ENCODE results near the gene ZNF625.
A peak's percentile ranks its signal among the peaks of the same experiment; 100 is the strongest.

ZNF625 gene

DNA sequence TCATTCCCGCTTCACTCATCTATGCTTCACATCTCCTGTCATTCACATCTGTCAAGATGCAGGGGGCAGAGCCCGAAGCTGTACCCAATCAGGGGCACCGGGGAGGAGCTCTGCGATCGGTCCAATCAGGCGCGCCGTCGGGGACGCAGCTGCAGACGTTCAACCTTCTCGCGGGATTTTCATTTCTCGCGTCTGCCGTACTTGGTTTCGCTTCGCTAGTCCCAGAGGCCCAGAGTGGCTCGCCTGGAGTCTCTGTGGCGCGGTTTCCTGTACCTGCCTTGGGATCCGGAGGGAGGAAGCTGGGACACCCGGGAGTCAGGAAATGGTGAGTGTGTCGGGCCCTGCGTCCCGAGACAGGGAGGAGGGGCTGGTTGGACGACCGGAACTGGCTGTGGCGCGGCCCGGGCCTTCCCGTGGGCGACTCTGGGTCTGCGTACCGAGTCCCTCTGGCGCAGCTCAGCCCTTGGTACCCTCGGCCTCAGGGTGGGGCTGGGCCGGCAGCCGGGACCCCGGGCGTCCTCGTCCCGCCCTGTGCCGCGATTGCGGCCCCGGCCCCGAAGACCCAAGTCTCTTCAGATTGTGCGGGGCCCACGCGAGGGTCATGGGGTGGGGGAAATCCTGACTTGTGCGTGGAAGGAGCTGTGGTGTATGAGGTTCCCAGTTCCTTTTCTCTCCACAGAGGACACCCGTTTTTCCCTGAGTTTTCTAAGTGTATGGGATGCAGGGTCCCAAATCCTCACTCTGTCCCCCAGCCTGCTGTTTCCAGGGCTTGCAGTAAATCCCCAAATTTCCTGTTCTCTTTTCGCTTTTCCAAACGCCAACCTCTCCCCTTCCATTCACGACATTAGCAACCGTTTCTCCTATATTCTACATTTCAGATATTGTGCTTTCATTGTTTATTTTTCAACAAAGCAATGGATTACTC is 6.6 kb upstream of the ZNF625 start, which contains the start of gene ZNF136:
Gene ZNF136, plus strand, starts transcription at position 215 of the 925 bp plus-strand sequence. Its CDS starts 108 bp downstream, at position 323.
- no peaks in the 10 kb centered on the region for H3K27me3 ChIP-seq (ENCODE audit: control insufficient read depth in 1 of 2, insufficient read depth in 2 of 2, low read length in 2 of 2)
- H3K4me3 ChIP-seq (ENCODE audit: low read length in 2 of 2), result peak within 1 kb of the TSS; percentile 80 to 98
- H3K9me3 ChIP-seq (ENCODE audit: control insufficient read depth in 2 of 2, low read length in 2 of 2), result no peaks in the 10 kb centered on the region
- H3K4me1 ChIP-seq (ENCODE audit: control insufficient read depth, insufficient read depth, low read length), result peaks cover 6% of the 10 kb centered on the region
- peak within 1 kb of the TSS; percentile 92 for H3K27ac ChIP-seq (ENCODE audit: low read length)
- H3K36me3 ChIP-seq (ENCODE audit: control insufficient read depth in 2 of 2, insufficient read depth in 2 of 2, low read length in 2 of 2), result peaks cover 3 to 6% of the 10 kb centered on the region in 2 donors
- peak within 1 kb of the TSS; percentile 97 to 99 for H3K9ac ChIP-seq (ENCODE audit: low read length in 2 of 2)

DNA sequence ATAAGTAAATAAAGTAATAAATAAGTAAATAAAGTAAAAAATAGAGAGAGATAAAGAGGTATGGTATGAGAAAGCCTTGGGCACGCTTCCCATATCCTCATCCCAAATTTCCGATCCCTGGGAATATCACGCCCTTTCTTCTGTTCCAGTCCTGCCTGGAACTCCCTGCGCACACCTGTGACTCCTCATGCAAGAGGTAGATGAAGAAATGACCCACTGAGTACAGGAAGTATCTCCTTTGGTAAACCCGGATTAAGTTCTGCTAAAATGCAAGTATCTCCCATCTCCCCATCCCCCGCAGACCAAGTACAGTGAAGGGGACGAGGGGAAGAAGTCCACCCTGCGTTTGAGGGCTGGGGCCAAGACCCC is 6.0 kb upstream of the ZNF625 start:
- no peaks in the 10 kb centered on the region for H3K9me3 ChIP-seq (ENCODE audit: control insufficient read depth in 2 of 2, low read length in 2 of 2)
- H3K4me3 ChIP-seq (ENCODE audit: low read length in 2 of 2), result peak overlapping the region; percentile 80 to 98

DNA sequence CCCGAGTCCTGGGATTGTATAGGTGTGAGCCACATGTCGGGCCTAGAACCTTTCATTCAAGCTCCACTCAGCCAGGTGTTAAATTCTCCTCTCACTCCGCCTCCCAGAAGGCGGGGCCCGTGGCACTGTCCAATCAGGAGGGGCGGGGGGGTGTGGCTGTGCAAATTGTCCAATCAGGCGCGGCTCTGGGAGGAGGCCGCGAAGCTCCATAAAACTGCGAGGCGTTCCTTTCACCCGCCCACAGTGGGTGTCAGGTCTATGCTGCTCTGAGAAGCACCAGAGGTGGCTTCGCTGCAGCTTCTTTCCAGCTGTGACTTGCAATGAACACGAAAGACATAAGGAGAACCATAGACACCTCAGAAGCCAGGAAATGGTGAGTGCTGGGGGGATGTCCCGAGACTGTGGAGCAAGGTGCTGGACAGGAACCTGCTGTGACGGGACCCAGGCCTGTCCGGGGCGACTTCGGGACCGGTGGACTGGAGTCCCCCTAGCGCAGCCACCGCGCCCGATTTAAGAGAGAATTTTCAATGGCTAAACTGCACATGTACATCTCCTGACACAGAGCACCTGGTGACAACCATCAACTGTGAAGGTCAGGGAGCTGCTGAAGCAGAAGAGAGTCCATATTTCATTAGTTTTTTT is 3.4 kb upstream of the ZNF625 start:
- Histone ChIP-seq H3K9ac (ENCODE audit: low read length in 2 of 2) (no peak overlapping the region), H3K36me3 (ENCODE audit: control insufficient read depth in 2 of 2, insufficient read depth in 2 of 2, low read length in 2 of 2) (peaks cover 2% of the 10 kb centered on the region in 2 donors), H3K4me1 (ENCODE audit: control insufficient read depth, insufficient read depth, low read length) (peaks cover 8% of the 10 kb centered on the region), H3K9me3 (ENCODE audit: control insufficient read depth in 2 of 2, low read length in 2 of 2) (no peaks in the 10 kb centered on the region), H3K27ac (ENCODE audit: low read length) (no peak overlapping the region), H3K27me3 (ENCODE audit: control insufficient read depth in 1 of 2, insufficient read depth in 2 of 2, low read length in 2 of 2) (no peaks in the 10 kb centered on the region), H3K4me3 (ENCODE audit: low read length in 2 of 2) (no peak overlapping the region)

More for the DNA sequence above, 6.0 kb upstream of the ZNF625 start:
- Histone ChIP-seq H3K27me3 (ENCODE audit: control insufficient read depth in 1 of 2, insufficient read depth in 2 of 2, low read length in 2 of 2) (no peaks in the 10 kb centered on the region), H3K36me3 (ENCODE audit: control insufficient read depth in 2 of 2, insufficient read depth in 2 of 2, low read length in 2 of 2) (peaks cover 3 to 6% of the 10 kb centered on the region in 2 donors), H3K9ac (ENCODE audit: low read length in 2 of 2) (peak overlapping the region; percentile 97 to 99), H3K4me1 (ENCODE audit: control insufficient read depth, insufficient read depth, low read length) (peaks cover 6% of the 10 kb centered on the region), H3K27ac (ENCODE audit: low read length) (peak overlapping the region; percentile 92)

DNA sequence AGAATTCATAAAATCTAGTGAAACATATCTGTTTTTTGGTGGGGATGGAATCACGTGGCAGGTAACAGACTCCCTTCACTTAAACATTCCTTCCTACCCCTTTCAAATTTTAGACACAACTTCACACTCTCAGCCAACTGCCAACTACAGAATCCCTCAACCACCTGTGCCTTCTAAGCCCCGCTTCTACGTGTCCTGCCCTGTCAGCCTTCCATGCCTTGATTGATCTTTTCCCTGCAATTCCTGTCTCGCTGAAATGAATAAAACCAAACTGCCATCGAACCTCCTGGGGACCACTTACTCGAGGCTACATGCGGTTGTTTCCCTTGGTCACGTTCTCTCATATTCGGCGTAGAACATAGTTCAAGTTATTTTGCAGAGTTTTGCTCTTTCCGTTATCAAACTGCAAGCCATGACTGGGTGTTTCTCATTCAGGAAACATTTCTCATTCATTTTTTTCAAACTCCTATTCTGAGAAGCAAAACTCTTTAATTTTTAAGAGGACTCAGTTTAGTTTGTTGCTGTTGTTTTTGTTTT is 1.1 kb downstream of the ZNF625 start:
- H3K4me1 ChIP-seq (ENCODE audit: control insufficient read depth, insufficient read depth, low read length), result peaks cover 2% of the 10 kb centered on the region
- H3K27me3 ChIP-seq (ENCODE audit: control insufficient read depth in 1 of 2, insufficient read depth in 2 of 2, low read length in 2 of 2), result no peaks in the 10 kb centered on the region
- peaks cover 1 to 5% of the 10 kb centered on the region in 2 donors for H3K36me3 ChIP-seq (ENCODE audit: control insufficient read depth in 2 of 2, insufficient read depth in 2 of 2, low read length in 2 of 2)
- peak overlapping the region; percentile 77 to 84 for H3K9ac ChIP-seq (ENCODE audit: low read length in 2 of 2)
- H3K27ac ChIP-seq (ENCODE audit: low read length), result peak overlapping the region; percentile 70
- peak overlapping the region; percentile 48 to 85 for H3K4me3 ChIP-seq (ENCODE audit: low read length in 2 of 2)
- no peaks in the 10 kb centered on the region for H3K9me3 ChIP-seq (ENCODE audit: control insufficient read depth in 2 of 2, low read length in 2 of 2)

DNA sequence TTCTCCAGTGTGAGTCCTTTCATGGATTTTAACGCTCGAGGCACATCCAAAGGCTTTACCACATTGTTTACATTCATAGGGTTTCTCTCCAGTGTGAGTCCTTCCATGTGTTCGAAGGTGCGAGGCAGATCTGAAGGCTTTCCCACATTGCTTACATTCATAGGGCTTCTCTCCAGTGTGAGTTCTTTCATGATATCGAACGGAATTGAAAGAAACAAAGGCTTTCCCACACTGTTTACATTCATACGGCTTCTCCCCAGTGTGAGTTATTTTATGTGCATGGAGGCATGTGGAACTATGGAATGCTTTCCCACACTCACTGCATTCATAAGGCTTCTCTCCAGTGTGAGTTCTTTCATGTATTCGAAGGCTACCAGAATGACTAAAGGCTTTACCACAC is 11.2 kb downstream of the ZNF625 start:
- Histone ChIP-seq H3K4me3 (ENCODE audit: low read length in 2 of 2) (no peak overlapping the region), H3K4me1 (ENCODE audit: control insufficient read depth, insufficient read depth, low read length) (peaks cover 11% of the 10 kb centered on the region), H3K27ac (ENCODE audit: low read length) (no peak overlapping the region), H3K27me3 (ENCODE audit: control insufficient read depth in 1 of 2, insufficient read depth in 2 of 2, low read length in 2 of 2) (no peaks in the 10 kb centered on the region), H3K9me3 (ENCODE audit: control insufficient read depth in 2 of 2, low read length in 2 of 2) (peaks cover 0 to 8% of the 10 kb centered on the region in 2 donors), H3K36me3 (ENCODE audit: control insufficient read depth in 2 of 2, insufficient read depth in 2 of 2, low read length in 2 of 2) (peaks cover 23 to 25% of the 10 kb centered on the region in 2 donors), H3K9ac (ENCODE audit: low read length in 2 of 2) (no peak overlapping the region)

DNA sequence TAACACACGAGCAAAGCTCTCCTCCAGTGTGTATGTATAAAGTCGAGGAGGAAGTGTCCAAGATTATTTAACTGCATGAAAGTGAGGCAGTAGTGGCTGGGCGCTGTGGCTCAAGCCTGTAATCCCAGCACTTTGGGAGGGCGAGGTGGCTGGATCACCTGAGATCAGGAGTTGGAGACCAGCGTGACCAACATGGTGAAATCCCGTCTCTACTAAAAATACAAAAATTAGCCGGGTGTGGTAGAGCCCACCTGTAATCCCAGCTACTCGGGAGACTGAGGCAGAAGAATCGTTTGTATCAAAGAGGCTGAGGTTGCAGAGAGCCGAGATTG is 15.2 kb downstream of the ZNF625 start:
- no peaks in the 10 kb centered on the region for H3K27me3 ChIP-seq (ENCODE audit: control insufficient read depth in 1 of 2, insufficient read depth in 2 of 2, low read length in 2 of 2)
- H3K27ac ChIP-seq (ENCODE audit: low read length), result no peak overlapping the region
- peaks cover 17% of the 10 kb centered on the region in 2 donors for H3K36me3 ChIP-seq (ENCODE audit: control insufficient read depth in 2 of 2, insufficient read depth in 2 of 2, low read length in 2 of 2)
- H3K9ac ChIP-seq (ENCODE audit: low read length in 2 of 2), result no peak overlapping the region
- no peak overlapping the region for H3K4me3 ChIP-seq (ENCODE audit: low read length in 2 of 2)
- peaks cover 21% of the 10 kb centered on the region for H3K4me1 ChIP-seq (ENCODE audit: control insufficient read depth, insufficient read depth, low read length)
- H3K9me3 ChIP-seq (ENCODE audit: control insufficient read depth in 2 of 2, low read length in 2 of 2), result peaks cover 0 to 8% of the 10 kb centered on the region in 2 donors

DNA sequence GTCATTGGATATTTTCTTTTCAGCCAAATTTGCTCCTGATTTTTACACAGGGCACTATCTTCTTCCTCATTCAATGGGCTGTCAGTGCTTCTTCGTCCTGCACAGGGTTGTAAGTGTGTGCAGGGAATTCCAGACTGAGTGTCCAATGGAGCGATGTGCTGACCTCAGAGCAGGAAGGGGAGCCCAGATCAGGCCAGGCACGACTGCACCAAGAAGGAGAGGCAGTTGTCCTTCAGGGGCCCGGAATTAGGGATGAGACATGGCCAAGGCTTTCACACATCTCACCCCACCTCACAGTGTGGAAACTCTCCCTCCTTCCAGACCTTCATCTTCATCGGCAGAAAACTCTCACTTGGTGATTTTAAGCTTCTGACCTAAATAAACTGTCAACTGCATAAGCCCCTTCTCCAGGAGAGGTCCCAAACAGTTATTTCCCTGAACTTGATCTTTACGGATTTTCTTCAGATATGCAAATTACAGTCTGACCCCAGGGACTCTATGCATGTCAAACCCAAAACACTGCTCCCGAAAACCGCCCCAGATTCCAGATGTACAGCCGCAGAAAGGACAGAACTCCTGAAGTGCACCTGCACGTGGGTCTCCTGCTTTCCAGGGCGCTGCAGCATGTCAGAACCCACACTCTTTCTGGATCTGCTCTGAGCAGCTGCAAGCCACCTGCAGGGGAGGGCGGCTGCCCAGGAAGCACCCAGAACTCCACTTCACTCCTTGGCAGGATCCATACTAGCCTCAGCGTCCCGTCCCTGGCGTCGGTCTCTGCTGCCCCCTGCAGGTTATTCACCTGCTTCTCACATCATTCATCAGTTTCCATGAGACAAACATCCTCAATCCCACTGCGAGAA is 15.8 kb downstream of the ZNF625 start:
- Histone ChIP-seq H3K9me3 (ENCODE audit: control insufficient read depth in 2 of 2, low read length in 2 of 2) (peaks cover 0 to 6% of the 10 kb centered on the region in 2 donors), H3K27me3 (ENCODE audit: control insufficient read depth in 1 of 2, insufficient read depth in 2 of 2, low read length in 2 of 2) (no peaks in the 10 kb centered on the region), H3K4me3 (ENCODE audit: low read length in 2 of 2) (peak overlapping the region; percentile 93 to 94), H3K9ac (ENCODE audit: low read length in 2 of 2) (peak overlapping the region in 1 of 2 donors; percentile 29), H3K36me3 (ENCODE audit: control insufficient read depth in 2 of 2, insufficient read depth in 2 of 2, low read length in 2 of 2) (peaks cover 11% of the 10 kb centered on the region in 2 donors), H3K4me1 (ENCODE audit: control insufficient read depth, insufficient read depth, low read length) (peaks cover 21% of the 10 kb centered on the region), H3K27ac (ENCODE audit: low read length) (no peak overlapping the region)

DNA sequence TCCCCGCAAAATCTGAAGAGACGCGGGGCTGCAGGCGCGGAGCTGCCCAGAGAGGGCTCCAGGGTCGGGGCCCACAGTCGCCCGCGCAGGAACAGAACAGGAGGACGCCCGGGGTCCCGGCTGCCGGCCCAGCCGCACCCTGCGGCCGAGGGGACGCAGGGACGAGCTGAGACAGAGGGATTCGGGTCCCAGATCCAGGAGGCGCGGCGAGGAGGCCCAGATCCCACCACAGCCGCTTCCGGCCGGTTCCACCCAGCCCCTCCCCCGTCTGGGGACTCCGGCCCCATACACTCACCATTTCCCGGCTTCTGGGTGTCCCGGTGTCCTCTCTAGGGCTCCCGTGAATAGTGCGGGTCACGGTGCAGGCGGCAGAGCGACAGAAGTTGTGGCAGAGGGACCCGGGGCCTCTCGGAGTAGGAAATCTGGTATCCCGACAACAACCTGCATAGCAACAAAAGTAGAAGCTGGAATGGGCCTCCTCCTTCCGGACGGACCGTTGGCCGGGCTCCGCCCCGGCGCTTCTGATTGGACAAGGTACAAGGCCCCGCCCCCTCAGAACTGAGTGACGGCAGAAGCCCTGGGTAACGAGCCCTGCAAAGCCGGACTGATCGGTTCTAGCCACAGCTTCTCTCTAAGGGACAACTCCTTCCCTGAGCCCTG is 16.5 kb downstream of the ZNF625 start, which contains the start of gene ZNF20:
Gene ZNF20, minus strand, starts transcription at position 466 of the 660 bp plus-strand sequence. Its CDS starts 168 bp downstream, at position 298.
- Histone ChIP-seq H3K27me3 (ENCODE audit: control insufficient read depth in 1 of 2, insufficient read depth in 2 of 2, low read length in 2 of 2) (no peaks in the 10 kb centered on the region), H3K9me3 (ENCODE audit: control insufficient read depth in 2 of 2, low read length in 2 of 2) (no peaks in the 10 kb centered on the region), H3K36me3 (ENCODE audit: control insufficient read depth in 2 of 2, insufficient read depth in 2 of 2, low read length in 2 of 2) (peaks cover 5 to 9% of the 10 kb centered on the region in 2 donors), H3K4me1 (ENCODE audit: control insufficient read depth, insufficient read depth, low read length) (peaks cover 21% of the 10 kb centered on the region), H3K27ac (ENCODE audit: low read length) (peak within 1 kb of the TSS; percentile 74), H3K4me3 (ENCODE audit: low read length in 2 of 2) (peak within 1 kb of the TSS; percentile 93 to 94), H3K9ac (ENCODE audit: low read length in 2 of 2) (peak within 1 kb of the TSS; percentile 85 to 90)

DNA sequence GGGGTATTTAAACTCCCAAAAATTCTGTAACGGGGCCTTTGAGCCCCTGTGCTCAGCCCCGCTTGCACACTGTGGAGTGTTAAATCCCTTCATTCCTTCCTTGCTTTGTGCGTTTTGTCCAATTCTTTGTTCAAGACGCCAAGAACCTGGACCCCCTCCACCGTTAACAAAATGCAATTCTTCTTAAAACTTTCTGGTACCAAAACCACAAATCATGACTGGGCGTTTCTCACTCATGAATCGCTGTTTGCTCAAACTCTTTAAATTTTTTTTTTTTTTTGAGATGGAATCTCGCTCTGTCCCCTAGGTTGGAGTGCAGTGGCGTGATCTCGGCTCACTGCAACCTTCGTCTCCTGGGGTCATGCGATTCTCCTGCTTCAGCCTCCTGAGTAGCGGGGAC is 17.3 kb downstream of the ZNF625 start:
- Histone ChIP-seq H3K36me3 (ENCODE audit: control insufficient read depth in 2 of 2, insufficient read depth in 2 of 2, low read length in 2 of 2) (peaks cover 8 to 11% of the 10 kb centered on the region in 2 donors), H3K4me1 (ENCODE audit: control insufficient read depth, insufficient read depth, low read length) (peaks cover 21% of the 10 kb centered on the region), H3K27me3 (ENCODE audit: control insufficient read depth in 1 of 2, insufficient read depth in 2 of 2, low read length in 2 of 2) (no peaks in the 10 kb centered on the region), H3K9ac (ENCODE audit: low read length in 2 of 2) (peak overlapping the region in 1 of 2 donors; percentile 90), H3K9me3 (ENCODE audit: control insufficient read depth in 2 of 2, low read length in 2 of 2) (no peaks in the 10 kb centered on the region), H3K27ac (ENCODE audit: low read length) (no peak overlapping the region), H3K4me3 (ENCODE audit: low read length in 2 of 2) (peak overlapping the region; percentile 93 to 94)

All from stomach smooth muscle (tissue), 2 donors.